ENCODE results near the gene OBSL1. TPM values are rescaled to one million over a fixed set of nuclear protein-coding genes. Genes with fewer than 3 reads are reported as not detected.

Gene OBSL1
- polyA plus RNA-seq, 2 donors: 19.9 to 28.6 TPM

DNA sequence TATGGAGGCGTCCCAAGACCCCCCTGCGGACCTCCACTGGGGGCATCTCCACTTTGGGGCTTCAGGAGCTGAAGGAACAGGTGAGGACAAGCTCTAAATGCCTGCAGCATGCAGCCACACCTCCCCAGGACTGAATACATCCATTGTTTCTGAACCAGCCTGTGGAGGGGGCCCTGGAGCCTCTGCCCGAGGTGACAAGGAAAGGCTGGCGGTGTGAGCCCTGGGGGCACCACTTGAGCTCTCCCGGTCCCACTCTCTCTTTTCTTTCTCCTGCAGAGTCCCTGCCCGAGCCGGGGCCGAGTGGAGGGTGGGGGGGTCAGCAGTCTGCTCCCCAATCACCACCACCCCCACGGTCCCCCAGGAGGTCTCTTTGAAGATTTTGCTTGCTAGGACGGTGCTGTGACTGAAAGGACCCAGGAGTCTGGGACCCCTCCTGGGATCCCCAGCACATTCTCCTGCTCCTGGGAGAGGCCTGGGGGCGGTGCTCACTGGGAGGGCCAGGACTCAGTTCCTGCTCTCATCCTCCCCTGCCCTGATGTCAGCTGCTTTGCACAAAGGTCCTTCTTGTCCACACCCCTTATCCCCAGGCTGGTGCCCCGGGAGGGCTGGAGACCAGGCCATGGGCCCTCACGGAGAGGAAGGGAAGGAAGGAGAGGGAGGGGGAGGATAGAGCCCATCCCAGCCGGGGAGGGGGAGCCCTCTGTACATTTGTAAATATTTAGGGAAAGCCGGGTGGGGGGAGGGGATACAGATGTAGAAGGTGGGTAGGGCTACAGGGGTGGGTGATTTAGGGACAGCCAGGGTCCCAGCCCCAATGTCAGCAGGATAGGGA is 33.5 kb downstream of the OBSL1 start:
- no peaks in the 10 kb centered on the region for H3K9me3 ChIP-seq (ENCODE audit: control insufficient read depth in 2 of 2, insufficient read depth in 1 of 2, low read depth in 1 of 2, low read length in 1 of 2)
- WGBS, 2 donors: 49 to 52% methylated on average over 13 of the region's 15 CpGs
- H3K4me1 ChIP-seq (ENCODE audit: control insufficient read depth in 2 of 2, insufficient read depth in 2 of 2, low read length in 1 of 2): peaks cover 0 to 8% of the 10 kb centered on the region in 2 donors
- no peaks in the 10 kb centered on the region for H3K27me3 ChIP-seq (ENCODE audit: control insufficient read depth in 1 of 2, insufficient read depth in 2 of 2, low read length in 2 of 2)
- H3K36me3 ChIP-seq (ENCODE audit: control insufficient read depth in 2 of 2, insufficient read depth in 2 of 2, low read length in 1 of 2): peaks cover 0 to 24% of the 10 kb centered on the region in 2 donors
- no peak overlapping the region for H3K4me3 ChIP-seq (ENCODE audit: low read depth in 1 of 2, low read length in 2 of 2)
- no peak overlapping the region for H3K27ac ChIP-seq (ENCODE audit: low read depth in 2 of 2, low read length in 1 of 2)

DNA sequence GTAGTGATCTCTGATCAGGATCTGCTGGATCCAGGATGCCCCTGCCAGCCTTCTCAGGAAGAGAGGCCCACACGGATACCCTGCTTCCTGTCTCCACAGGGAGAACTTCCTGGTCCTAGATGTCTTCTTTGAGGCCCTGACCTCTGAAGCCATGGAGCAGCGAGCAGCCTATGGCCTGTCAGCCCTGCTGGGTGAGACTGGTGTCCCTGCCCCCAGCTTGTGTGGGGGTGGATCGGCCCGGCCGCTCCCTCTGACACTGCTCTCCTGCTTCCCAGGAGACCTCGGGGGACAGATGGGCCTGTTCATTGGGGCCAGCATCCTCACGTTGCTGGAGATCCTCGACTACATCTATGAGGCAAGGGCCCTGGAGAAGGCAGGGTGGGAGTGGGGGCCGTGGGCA is 34.4 kb downstream of the OBSL1 start:
- 54 to 62% methylated on average over 9 of the region's 9 CpGs for WGBS, 2 donors
- H3K4me1 ChIP-seq (ENCODE audit: control insufficient read depth in 2 of 2, insufficient read depth in 2 of 2, low read length in 1 of 2): peaks cover 0 to 6% of the 10 kb centered on the region in 2 donors
- peaks cover 0 to 24% of the 10 kb centered on the region in 2 donors for H3K36me3 ChIP-seq (ENCODE audit: control insufficient read depth in 2 of 2, insufficient read depth in 2 of 2, low read length in 1 of 2)
- H3K9me3 ChIP-seq (ENCODE audit: control insufficient read depth in 2 of 2, insufficient read depth in 1 of 2, low read depth in 1 of 2, low read length in 1 of 2): no peaks in the 10 kb centered on the region
- no peak overlapping the region for H3K4me3 ChIP-seq (ENCODE audit: low read depth in 1 of 2, low read length in 2 of 2)
- H3K27ac ChIP-seq (ENCODE audit: low read depth in 2 of 2, low read length in 1 of 2): no peak overlapping the region
- no peaks in the 10 kb centered on the region for H3K27me3 ChIP-seq (ENCODE audit: control insufficient read depth in 1 of 2, insufficient read depth in 2 of 2, low read length in 2 of 2)

DNA sequence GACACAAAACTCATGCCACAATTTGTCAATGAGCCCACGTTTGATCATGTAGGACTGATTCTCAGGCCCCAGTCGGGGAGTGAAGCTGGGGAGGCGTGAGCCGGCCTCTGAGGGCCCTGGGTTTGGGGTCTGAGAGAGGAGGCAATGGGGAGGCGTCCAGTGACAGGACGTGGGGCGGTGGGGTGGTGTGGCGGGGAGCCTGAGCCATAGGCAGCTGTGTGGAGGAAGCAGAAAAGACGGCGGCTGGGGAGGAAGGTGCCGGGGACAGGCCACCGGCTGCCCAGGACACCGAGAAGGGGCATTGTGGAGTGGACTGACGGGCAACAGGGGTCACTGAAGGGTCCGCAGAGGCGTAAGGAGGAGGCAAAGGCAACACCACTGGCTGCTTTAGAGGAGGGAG is 34.9 kb downstream of the OBSL1 start:
- no peak overlapping the region for H3K4me3 ChIP-seq (ENCODE audit: low read depth in 1 of 2, low read length in 2 of 2)
- H3K36me3 ChIP-seq (ENCODE audit: control insufficient read depth in 2 of 2, insufficient read depth in 2 of 2, low read length in 1 of 2): peaks cover 0 to 23% of the 10 kb centered on the region in 2 donors
- no peaks in the 10 kb centered on the region for H3K27me3 ChIP-seq (ENCODE audit: control insufficient read depth in 1 of 2, insufficient read depth in 2 of 2, low read length in 2 of 2)
- no peaks in the 10 kb centered on the region for H3K9me3 ChIP-seq (ENCODE audit: control insufficient read depth in 2 of 2, insufficient read depth in 1 of 2, low read depth in 1 of 2, low read length in 1 of 2)
- no peak overlapping the region for H3K27ac ChIP-seq (ENCODE audit: low read depth in 2 of 2, low read length in 1 of 2)
- WGBS, 2 donors: 82 to 85% methylated on average over 16 of the region's 16 CpGs
- peaks cover 0 to under 1% of the 10 kb centered on the region in 2 donors for H3K4me1 ChIP-seq (ENCODE audit: control insufficient read depth in 2 of 2, insufficient read depth in 2 of 2, low read length in 1 of 2)

DNA sequence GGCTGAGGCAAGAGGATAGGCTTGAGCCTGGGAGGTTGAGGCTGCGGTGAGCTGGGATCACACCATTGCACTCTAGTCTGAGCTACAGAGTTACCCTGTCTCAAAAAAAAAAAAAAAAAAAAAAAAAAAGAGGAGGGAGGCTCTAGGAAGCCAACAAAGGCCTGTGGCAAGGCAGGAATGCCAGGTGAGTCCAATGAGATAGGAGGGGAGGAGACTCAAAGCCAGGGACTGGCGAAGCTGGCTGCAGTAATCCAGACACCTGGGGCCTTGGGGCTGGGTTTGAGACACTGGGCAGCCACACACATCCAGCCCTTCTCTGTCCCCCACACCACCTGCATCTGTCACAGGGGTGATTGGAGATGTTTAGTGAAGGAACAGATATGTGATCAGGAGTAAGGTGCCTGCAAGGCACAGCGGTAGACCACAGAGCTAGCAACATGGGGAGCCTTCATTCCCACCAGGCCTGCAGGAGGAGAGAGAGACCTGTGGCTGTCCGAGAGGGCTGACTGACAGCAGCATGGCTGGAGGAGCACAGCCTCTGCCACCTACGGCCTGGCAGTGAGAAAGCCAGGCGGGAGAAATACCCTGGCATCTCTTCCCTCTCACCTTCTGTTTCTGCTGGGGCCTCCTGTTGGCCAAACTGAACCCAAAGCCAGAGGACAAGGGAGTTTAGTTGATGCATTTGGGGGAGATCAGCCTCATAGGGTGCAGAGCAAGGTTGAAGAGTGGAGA is 37.2 kb downstream of the OBSL1 start:
- Histone ChIP-seq H3K9me3 (ENCODE audit: control insufficient read depth in 2 of 2, insufficient read depth in 1 of 2, low read depth in 1 of 2, low read length in 1 of 2) (no peaks in the 10 kb centered on the region), H3K4me3 (ENCODE audit: low read depth in 1 of 2, low read length in 2 of 2) (no peak overlapping the region), H3K4me1 (ENCODE audit: control insufficient read depth in 2 of 2, insufficient read depth in 2 of 2, low read length in 1 of 2) (no peaks in the 10 kb centered on the region), H3K27ac (ENCODE audit: low read depth in 2 of 2, low read length in 1 of 2) (no peak overlapping the region), H3K27me3 (ENCODE audit: control insufficient read depth in 1 of 2, insufficient read depth in 2 of 2, low read length in 2 of 2) (peaks cover 0 to 2% of the 10 kb centered on the region in 2 donors), H3K36me3 (ENCODE audit: control insufficient read depth in 2 of 2, insufficient read depth in 2 of 2, low read length in 1 of 2) (peaks cover 0 to 5% of the 10 kb centered on the region in 2 donors)
- WGBS, 2 donors: 74 to 82% methylated on average over 6 of the region's 6 CpGs

DNA sequence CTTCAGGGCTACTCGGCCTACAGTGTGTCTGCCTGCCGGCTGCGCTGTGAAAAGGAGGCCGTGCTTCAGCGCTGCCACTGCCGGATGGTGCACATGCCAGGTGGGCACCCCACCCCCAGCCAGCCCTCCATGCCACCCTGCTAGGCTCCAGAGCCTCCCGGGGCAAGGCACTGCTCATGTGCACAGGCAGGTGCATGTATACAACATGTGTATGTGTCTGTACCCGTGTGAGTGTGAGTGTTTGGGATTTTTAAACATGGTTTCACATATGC is 39.0 kb downstream of the OBSL1 start:
- no peaks in the 10 kb centered on the region for H3K9me3 ChIP-seq (ENCODE audit: control insufficient read depth in 2 of 2, insufficient read depth in 1 of 2, low read depth in 1 of 2, low read length in 1 of 2)
- H3K27me3 ChIP-seq (ENCODE audit: control insufficient read depth in 1 of 2, insufficient read depth in 2 of 2, low read length in 2 of 2): peaks cover 0 to 3% of the 10 kb centered on the region in 2 donors
- no peaks in the 10 kb centered on the region for H3K4me1 ChIP-seq (ENCODE audit: control insufficient read depth in 2 of 2, insufficient read depth in 2 of 2, low read length in 1 of 2)
- no peak overlapping the region for H3K4me3 ChIP-seq (ENCODE audit: low read depth in 1 of 2, low read length in 2 of 2)
- 75 to 84% methylated on average over 8 of the region's 8 CpGs for WGBS, 2 donors
- no peaks in the 10 kb centered on the region for H3K36me3 ChIP-seq (ENCODE audit: control insufficient read depth in 2 of 2, insufficient read depth in 2 of 2, low read length in 1 of 2)
- no peak overlapping the region for H3K27ac ChIP-seq (ENCODE audit: low read depth in 2 of 2, low read length in 1 of 2)

DNA sequence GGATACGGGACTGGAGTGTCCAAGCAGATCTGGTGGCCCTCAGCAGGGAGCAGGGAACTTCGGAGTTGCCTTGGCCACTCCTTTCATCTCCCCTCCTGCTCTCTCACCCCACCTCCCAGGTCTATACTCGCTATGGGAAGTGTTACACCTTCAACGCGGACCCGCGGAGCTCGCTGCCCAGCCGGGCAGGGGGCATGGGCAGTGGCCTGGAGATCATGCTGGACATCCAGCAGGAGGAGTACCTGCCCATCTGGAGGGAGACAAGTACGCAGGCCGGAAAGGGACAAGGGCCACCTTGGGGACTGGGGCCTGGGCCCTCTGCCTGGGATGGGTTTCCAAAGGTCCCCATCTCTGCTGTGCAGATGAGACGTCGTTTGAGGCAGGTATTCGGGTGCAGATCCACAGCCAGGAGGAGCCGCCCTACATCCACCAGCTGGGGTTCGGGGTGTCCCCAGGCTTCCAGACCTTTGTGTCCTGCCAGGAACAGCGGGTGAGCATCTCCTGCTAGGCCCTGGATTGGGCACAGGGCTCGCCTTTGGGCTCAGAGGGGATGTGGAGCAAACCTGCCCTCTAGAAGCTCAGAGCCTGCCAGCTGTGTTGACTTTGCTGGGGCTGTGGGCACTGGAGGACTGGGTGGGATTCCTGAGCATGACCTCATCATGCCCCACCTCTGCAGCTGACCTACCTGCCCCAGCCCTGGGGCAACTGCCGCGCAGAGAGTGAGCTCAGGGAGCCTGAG is 39.5 kb downstream of the OBSL1 start:
- Histone ChIP-seq H3K4me3 (ENCODE audit: low read depth in 1 of 2, low read length in 2 of 2) (no peak overlapping the region), H3K4me1 (ENCODE audit: control insufficient read depth in 2 of 2, insufficient read depth in 2 of 2, low read length in 1 of 2) (no peaks in the 10 kb centered on the region), H3K9me3 (ENCODE audit: control insufficient read depth in 2 of 2, insufficient read depth in 1 of 2, low read depth in 1 of 2, low read length in 1 of 2) (no peaks in the 10 kb centered on the region), H3K27me3 (ENCODE audit: control insufficient read depth in 1 of 2, insufficient read depth in 2 of 2, low read length in 2 of 2) (peaks cover 0 to 3% of the 10 kb centered on the region in 2 donors), H3K36me3 (ENCODE audit: control insufficient read depth in 2 of 2, insufficient read depth in 2 of 2, low read length in 1 of 2) (no peaks in the 10 kb centered on the region), H3K27ac (ENCODE audit: low read depth in 2 of 2, low read length in 1 of 2) (no peak overlapping the region)
- WGBS, 2 donors: 73 to 76% methylated on average over 20 of the region's 20 CpGs

DNA sequence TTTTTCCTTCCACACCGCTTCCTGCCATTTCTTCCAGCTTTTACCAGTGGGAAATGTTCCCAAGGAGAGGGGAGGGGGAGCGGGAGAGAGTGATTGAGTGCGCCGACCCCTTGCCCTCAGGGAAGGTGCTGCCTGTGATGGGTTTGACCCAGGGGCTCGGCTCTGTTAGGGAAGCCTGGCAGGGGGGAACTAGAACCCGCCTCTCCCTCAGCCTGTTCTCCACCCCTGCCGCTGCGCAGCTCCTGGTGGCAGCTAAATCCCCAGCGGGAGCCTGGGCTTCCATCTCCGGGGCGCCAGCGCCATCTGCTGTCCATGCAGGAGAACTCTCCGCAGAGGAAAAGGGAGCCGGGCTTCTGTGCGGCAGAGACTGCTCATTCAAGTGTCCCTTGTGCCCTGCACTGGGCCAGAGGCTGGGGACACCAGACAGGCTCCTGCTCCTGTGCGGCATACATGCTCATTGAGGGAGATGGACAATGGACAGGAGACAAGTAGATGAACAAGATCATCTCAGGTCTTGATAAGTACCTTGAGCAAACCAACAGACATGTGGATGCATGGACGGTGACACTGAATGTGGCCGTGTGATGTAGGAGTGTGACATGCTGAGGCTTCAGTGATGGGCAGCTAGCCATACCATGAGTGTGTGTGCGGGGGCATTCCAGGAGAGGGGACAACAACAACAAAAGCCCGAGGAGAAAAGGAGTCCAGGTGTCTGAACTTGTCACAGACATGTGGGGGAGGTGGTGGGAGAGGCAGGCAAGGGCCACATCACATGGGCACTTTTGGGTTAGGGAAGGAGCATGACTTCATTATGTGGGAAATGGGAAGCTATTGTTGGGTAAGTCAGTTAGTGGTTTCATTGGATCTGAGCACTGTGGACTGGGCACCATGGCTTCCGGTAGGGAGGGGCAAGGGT is 41.0 kb downstream of the OBSL1 start:
- H3K4me1 ChIP-seq (ENCODE audit: control insufficient read depth in 2 of 2, insufficient read depth in 2 of 2, low read length in 1 of 2): no peaks in the 10 kb centered on the region
- H3K9me3 ChIP-seq (ENCODE audit: control insufficient read depth in 2 of 2, insufficient read depth in 1 of 2, low read depth in 1 of 2, low read length in 1 of 2): no peaks in the 10 kb centered on the region
- H3K27ac ChIP-seq (ENCODE audit: low read depth in 2 of 2, low read length in 1 of 2): no peak overlapping the region
- WGBS, 2 donors: 13 to 14% methylated on average over 21 of the region's 21 CpGs
- H3K4me3 ChIP-seq (ENCODE audit: low read depth in 1 of 2, low read length in 2 of 2): no peak overlapping the region
- H3K36me3 ChIP-seq (ENCODE audit: control insufficient read depth in 2 of 2, insufficient read depth in 2 of 2, low read length in 1 of 2): no peaks in the 10 kb centered on the region
- H3K27me3 ChIP-seq (ENCODE audit: control insufficient read depth in 1 of 2, insufficient read depth in 2 of 2, low read length in 2 of 2): peaks cover 0 to 3% of the 10 kb centered on the region in 2 donors

DNA sequence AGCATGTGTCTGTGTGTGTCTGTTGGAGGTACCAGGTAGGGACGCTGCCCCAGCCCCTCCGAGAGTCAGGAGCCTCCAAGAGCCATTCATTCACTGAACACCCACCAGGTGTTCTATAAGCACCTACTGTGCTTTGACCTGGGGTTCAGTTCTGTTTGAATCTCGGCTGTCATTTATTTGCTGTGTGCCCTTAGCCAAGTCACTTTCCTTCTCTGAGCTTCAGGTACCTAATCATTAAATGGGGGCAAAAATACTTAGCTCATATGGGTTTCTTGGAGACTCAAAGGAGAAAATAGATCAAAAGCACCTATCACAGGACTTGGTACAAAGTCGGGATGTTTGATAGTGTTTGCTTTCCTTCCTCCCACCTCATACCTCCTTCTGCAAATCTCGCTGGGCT is 43.9 kb downstream of the OBSL1 start:
- no peak overlapping the region for H3K27ac ChIP-seq (ENCODE audit: low read depth in 2 of 2, low read length in 1 of 2)
- 51 to 56% methylated on average over 5 of the region's 5 CpGs for WGBS, 2 donors
- peaks cover 0 to 3% of the 10 kb centered on the region in 2 donors for H3K27me3 ChIP-seq (ENCODE audit: control insufficient read depth in 1 of 2, insufficient read depth in 2 of 2, low read length in 2 of 2)
- H3K4me3 ChIP-seq (ENCODE audit: low read depth in 1 of 2, low read length in 2 of 2): no peak overlapping the region
- no peaks in the 10 kb centered on the region for H3K9me3 ChIP-seq (ENCODE audit: control insufficient read depth in 2 of 2, insufficient read depth in 1 of 2, low read depth in 1 of 2, low read length in 1 of 2)
- no peaks in the 10 kb centered on the region for H3K36me3 ChIP-seq (ENCODE audit: control insufficient read depth in 2 of 2, insufficient read depth in 2 of 2, low read length in 1 of 2)
- H3K4me1 ChIP-seq (ENCODE audit: control insufficient read depth in 2 of 2, insufficient read depth in 2 of 2, low read length in 1 of 2): no peaks in the 10 kb centered on the region

DNA sequence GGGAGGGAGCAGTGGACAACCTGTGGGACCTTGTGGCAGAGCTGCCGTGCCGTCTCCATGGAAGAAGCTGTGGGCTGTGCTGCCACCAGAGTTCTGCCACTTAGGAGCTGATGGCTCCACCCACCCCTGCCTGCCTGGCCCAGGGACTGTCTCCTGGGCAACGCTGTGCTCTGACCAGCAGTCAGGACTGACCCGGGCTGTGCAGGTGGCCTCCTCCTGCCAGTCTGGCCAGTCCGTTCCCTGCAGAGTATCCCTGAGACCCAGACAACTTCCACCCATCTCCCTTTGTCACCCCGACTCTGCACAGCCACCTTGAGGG is 44.3 kb downstream of the OBSL1 start:
- H3K4me3 ChIP-seq (ENCODE audit: low read depth in 1 of 2, low read length in 2 of 2): no peak overlapping the region
- H3K4me1 ChIP-seq (ENCODE audit: control insufficient read depth in 2 of 2, insufficient read depth in 2 of 2, low read length in 1 of 2): no peaks in the 10 kb centered on the region
- 41 to 50% methylated on average over 6 of the region's 6 CpGs for WGBS, 2 donors
- H3K27me3 ChIP-seq (ENCODE audit: control insufficient read depth in 1 of 2, insufficient read depth in 2 of 2, low read length in 2 of 2): peaks cover 0 to 3% of the 10 kb centered on the region in 2 donors
- H3K36me3 ChIP-seq (ENCODE audit: control insufficient read depth in 2 of 2, insufficient read depth in 2 of 2, low read length in 1 of 2): no peaks in the 10 kb centered on the region
- H3K9me3 ChIP-seq (ENCODE audit: control insufficient read depth in 2 of 2, insufficient read depth in 1 of 2, low read depth in 1 of 2, low read length in 1 of 2): no peaks in the 10 kb centered on the region
- H3K27ac ChIP-seq (ENCODE audit: low read depth in 2 of 2, low read length in 1 of 2): no peak overlapping the region

All from esophagus (tissue), 2 donors.